H9 (cell line): Measurements from ENCODE around the gene DNAI7. TPM values are rescaled to one million over a fixed set of nuclear protein-coding genes. Genes with fewer than 3 reads are reported as not detected.

ENCODE experiments used
- DNase-seq: peaks from one replicate; pipeline ENCODE4 v3.0.0-alpha.2; 2017
- H2AFZ ChIP-seq: one replicate; pipeline ENCODE4 v1.6.1; 2013; ENCODE audit warnings: mild to moderate bottlenecking, low read length, control low read depth, moderate library complexity
- H2AK5ac ChIP-seq: 2 replicates; pipeline ENCODE4 v1.6.1; 2013; ENCODE audit warnings: low read length, control low read depth, mixed read lengths; ENCODE audit not compliant: insufficient read length
- H2BK120ac ChIP-seq: one replicate; pipeline ENCODE4 v1.6.1; 2013; ENCODE audit warnings: low read depth, mild to moderate bottlenecking, low read length, control low read depth, inconsistent platforms; ENCODE audit not compliant: poor library complexity, severe bottlenecking
- H2BK12ac ChIP-seq: 2 replicates; pipeline ENCODE4 v1.6.1; 2013; ENCODE audit warnings: low read length, control low read depth, mixed read lengths, low read depth; ENCODE audit not compliant: insufficient read length
- H2BK15ac ChIP-seq: 2 replicates; pipeline ENCODE4 v1.6.1; 2013; ENCODE audit warnings: low read depth, low read length, control low read depth
- H2BK20ac ChIP-seq: one replicate; pipeline ENCODE4 v1.6.1; 2013; ENCODE audit warnings: low read depth, mild to moderate bottlenecking, low read length, control low read depth, inconsistent platforms; ENCODE audit not compliant: poor library complexity, severe bottlenecking
- H2BK5ac ChIP-seq: 2 replicates; pipeline ENCODE4 v1.6.1; 2013; ENCODE audit warnings: low read length, control low read depth, mixed read lengths; ENCODE audit not compliant: insufficient read length
- H3K14ac ChIP-seq: 2 replicates; pipeline ENCODE4 v1.6.1; 2013; ENCODE audit warnings: low read length, control low read depth; ENCODE audit not compliant: insufficient read depth
- H3K18ac ChIP-seq: 2 replicates; pipeline ENCODE4 v1.6.1; 2013; ENCODE audit warnings: low read depth, mild to moderate bottlenecking, mixed read lengths, low read length, control low read depth; ENCODE audit not compliant: insufficient read length
- H3K23ac ChIP-seq: 2 replicates; pipeline ENCODE4 v1.6.1; 2013; ENCODE audit warnings: low read length, control low read depth, mixed read lengths, low read depth; ENCODE audit not compliant: insufficient read length
- H3K23me2 ChIP-seq: 2 replicates; pipeline ENCODE4 v1.6.1; 2013; ENCODE audit warnings: low read depth, mild to moderate bottlenecking, mixed read lengths, low read length, control low read depth; ENCODE audit not compliant: insufficient read length, poor library complexity, severe bottlenecking
- H3K27ac ChIP-seq: 2 replicates; pipeline ENCODE4 v1.5.1; 2013; ENCODE audit warnings: low read length, control low read depth, mixed read lengths, low read depth; ENCODE audit not compliant: insufficient read length
- H3K27me3 ChIP-seq: 2 replicates; pipeline ENCODE4 v1.6.1; 2013; ENCODE audit warnings: low read length, control low read depth, inconsistent platforms; ENCODE audit not compliant: insufficient read depth
- H3K4ac ChIP-seq: 2 replicates; pipeline ENCODE4 v1.6.1; 2013; ENCODE audit warnings: low read depth, mild to moderate bottlenecking, control low read depth, inconsistent platforms, low read length, moderate library complexity
- H3K4me1 ChIP-seq: 2 replicates; pipeline ENCODE4 v1.6.1; 2013; ENCODE audit warnings: low read length, control low read depth, inconsistent platforms; ENCODE audit not compliant: insufficient read depth
- H3K4me2 ChIP-seq: 2 replicates; pipeline ENCODE4 v1.6.1; 2013; ENCODE audit warnings: low read length, control low read depth, mixed read lengths; ENCODE audit not compliant: insufficient read length, insufficient read depth
- H3K56ac ChIP-seq: 2 replicates; pipeline ENCODE4 v1.6.1; 2013; ENCODE audit warnings: low read depth, mild to moderate bottlenecking, mixed read lengths, low read length, control low read depth; ENCODE audit not compliant: insufficient read length
- H3K79me1 ChIP-seq: 2 replicates; pipeline ENCODE4 v1.6.1; 2013; ENCODE audit warnings: low read depth, mild to moderate bottlenecking, moderate library complexity, low read length, control low read depth, inconsistent platforms; ENCODE audit not compliant: insufficient read depth, poor library complexity, severe bottlenecking
- H3K79me2 ChIP-seq: 2 replicates; pipeline ENCODE4 v1.6.1; 2013; ENCODE audit warnings: low read length, control low read depth, inconsistent platforms; ENCODE audit not compliant: insufficient read depth
- H3K9ac ChIP-seq: 2 replicates; pipeline ENCODE4 v1.6.1; 2013; ENCODE audit warnings: low read length, control low read depth, mixed read lengths; ENCODE audit not compliant: insufficient read length; ENCODE audit errors: extremely low read depth
- H3K9me3 ChIP-seq: one replicate; pipeline ENCODE4 v1.6.1; 2013; ENCODE audit warnings: low read depth, low read length, inconsistent platforms; ENCODE audit not compliant: control insufficient read depth
- H3T11ph ChIP-seq: one replicate; pipeline ENCODE4 v1.6.1; 2013; ENCODE audit warnings: mild to moderate bottlenecking, low read length, control low read depth, inconsistent platforms
- H4K20me1 ChIP-seq: one replicate; pipeline ENCODE4 v1.6.1; 2013; ENCODE audit not compliant: control insufficient read depth, insufficient read length, insufficient read depth
- H4K5ac ChIP-seq: 2 replicates; pipeline ENCODE4 v1.6.1; 2013; ENCODE audit warnings: low read depth, mild to moderate bottlenecking, mixed read lengths, low read length, control low read depth; ENCODE audit not compliant: insufficient read length
- H4K8ac ChIP-seq: replicated peaks from 2 replicates; pipeline ENCODE4 v1.6.1; 2013; ENCODE audit warnings: low read length, control low read depth, mixed read lengths, low read depth; ENCODE audit not compliant: insufficient read length
- H4K91ac ChIP-seq: 2 replicates; pipeline ENCODE4 v1.6.1; 2013; ENCODE audit warnings: low read depth, mild to moderate bottlenecking, moderate library complexity, mixed read lengths, low read length, control low read depth; ENCODE audit not compliant: insufficient read length
- H3K27ac Mint-ChIP-seq, 3 experiments: 2 replicates in 2 of 3; 3 replicates in 1 of 3; pipeline ENCODE4 v1.8.0; 2020 to 2021; ENCODE audit warnings: mixed read lengths in 3 of 3, mild to moderate bottlenecking in 1 of 3, moderate library complexity in 1 of 3
- H3K27me3 Mint-ChIP-seq: 2 replicates; pipeline ENCODE4 v1.8.0; 2021; ENCODE audit warnings: low read depth, mild to moderate bottlenecking, moderate library complexity, mixed read lengths
- H3K36me3 Mint-ChIP-seq, 3 experiments: 2 replicates in 2 of 3; 3 replicates in 1 of 3; pipeline ENCODE4 v1.8.0; 2020 to 2021; ENCODE audit warnings: low read depth in 3 of 3, mixed read lengths in 3 of 3; ENCODE audit not compliant: insufficient read depth in 1 of 3
- H3K4me1 Mint-ChIP-seq, 2 experiments: 2 replicates each; pipeline ENCODE4 v1.8.0; 2020; ENCODE audit warnings: mixed read lengths in 2 of 2
- H3K4me3 Mint-ChIP-seq, 2 experiments: 2 replicates in 1 of 2; 3 replicates in 1 of 2; pipeline ENCODE4 v1.8.0; 2020 to 2021; ENCODE audit warnings: mild to moderate bottlenecking in 2 of 2, mixed read lengths in 2 of 2, moderate library complexity in 1 of 2
- H3K9me3 Mint-ChIP-seq, 2 experiments: 2 replicates in 1 of 2; 3 replicates in 1 of 2; pipeline ENCODE4 v1.8.0; 2020; ENCODE audit warnings: mild to moderate bottlenecking in 2 of 2, mixed read lengths in 2 of 2, moderate library complexity in 1 of 2
- CTCF ChIP-seq: fragments of 200-600 bp; sonication (generic); conservative IDR thresholded peaks from 3 replicates; pipeline ENCODE4 v1.8.0; 2021; ENCODE audit warnings: antibody characterized with exemption, mild to moderate bottlenecking
- WGBS: extraction: QIAGEN DNeasy Blood & Tissue Kit; methylation state at CpG from one replicate; pipeline ENCODE4 v1.1.7; 2013; ENCODE audit warnings: missing lambda C conversion rate, low lambda C conversion rate, mixed read lengths; ENCODE audit not compliant: insufficient read length; ENCODE audit errors: extremely low coverage; 5-methylcytosine and 5-hydroxymethylcytosine counted together
- total RNA-seq: library from RNA; stranded (reverse); gene quantifications from 2 replicates; pipeline ENCODE4 v1.2.1, GENCODE V29; 2021

DNAI7 gene
- total RNA-seq, 1 experiment from 2014 or later: not detected

GRCh38 chr12:25213338-25213737 lies 18.4 kb upstream of the DNAI7 start:
- H3K9me3 Mint-ChIP-seq: no peaks in the 10 kb centered on the region
- H3K27ac Mint-ChIP-seq: no peak overlapping the region
- Histone ChIP-seq H3K4me1 (no peaks in the 10 kb centered on the region), H3T11ph (no peak overlapping the region), H3K56ac (no peak overlapping the region), H3K27me3 (no peaks in the 10 kb centered on the region), H4K5ac (no peak overlapping the region), H2AK5ac (no peak overlapping the region), H3K4ac (no peak overlapping the region), H3K9ac (no peak overlapping the region), H3K14ac (no peak overlapping the region), H2AFZ (no peak overlapping the region), H3K9me3 (no peaks in the 10 kb centered on the region), H3K18ac (no peak overlapping the region), H2BK12ac (no peak overlapping the region), H4K20me1 (no peaks in the 10 kb centered on the region), H3K27ac (no peak overlapping the region), H2BK20ac (no peak overlapping the region), H3K79me1 (no peaks in the 10 kb centered on the region), H2BK120ac (no peak overlapping the region), H2BK5ac (no peak overlapping the region), H3K79me2 (no peaks in the 10 kb centered on the region), H3K23ac (no peak overlapping the region), H3K4me2 (no peak overlapping the region), H3K23me2 (no peaks in the 10 kb centered on the region), H4K91ac (no peak overlapping the region), H2BK15ac (no peak overlapping the region), H4K8ac (no peak overlapping the region)
- TF ChIP-seq CTCF: no peak
- no CpG with 5 or more reads among the region's 1 CpG for WGBS
- H3K4me1 Mint-ChIP-seq: no peaks in the 10 kb centered on the region
- H3K4me3 Mint-ChIP-seq: no peak overlapping the region
- DNase-seq: no peak
- no peaks in the 10 kb centered on the region for H3K27me3 Mint-ChIP-seq
- H3K36me3 Mint-ChIP-seq: peaks cover 2 to 16% (median 12%) of the 10 kb centered on the region in 3 experiments; a peak in 5 of 7 replicates
